ENCODE data around the gene TRPM3. TPM values are rescaled to one million over a fixed set of nuclear protein-coding genes. Genes with fewer than 3 reads are reported as not detected.

TRPM3 gene
- total and polyA plus RNA-seq, 9 of the 15 experiments (the other 6 are each of a cell fraction or from before 2014, with no cell fraction given), result 0.04 TPM; not detected in 8

- Histone ChIP-seq H3K9ac (ENCODE audit: insufficient read depth in 1 of 2, low read depth in 2 of 2, low read length in 2 of 2) (no peak overlapping the region), H3K36me3 (ENCODE audit: control insufficient read depth, insufficient read depth, low read length) (no peaks in the 10 kb centered on the region), H4K20me1 (replicated peaks; ENCODE audit: control insufficient read depth, insufficient read depth, low read length) (no peaks in the 10 kb centered on the region), H3K4me2 (ENCODE audit: insufficient read depth, low read length) (no peak overlapping the region), H3K79me2 (ENCODE audit: control insufficient read depth, insufficient read depth, low read length) (no peaks in the 10 kb centered on the region), H3K27me3 (ENCODE audit: control insufficient read depth in 2 of 2, insufficient read depth in 2 of 2, low read length in 2 of 2) (no peaks in the 10 kb centered on the region), H3K9me1 (ENCODE audit: control insufficient read depth, insufficient read depth, low read length) (no peaks in the 10 kb centered on the region), H3K9me3 (replicated peaks; ENCODE audit: control insufficient read depth, insufficient read depth, low read depth, low read length) (no peaks in the 10 kb centered on the region), H2AFZ (ENCODE audit: low read depth, low read length) (no peak overlapping the region), H3K27ac (ENCODE audit: extremely low read depth, low read depth, low read length) (no peak overlapping the region), H3K4me3 (no peak overlapping the region), H3K4me1 (replicated peaks in 1 of 2; ENCODE audit: control insufficient read depth in 2 of 2, insufficient read depth in 2 of 2, low read length in 2 of 2) (no peaks in the 10 kb centered on the region)
- DNase-seq (ENCODE audit: extremely low read depth in 1 of 4, low spot score in 3 of 4), result no peak
- WGBS (ENCODE audit: insufficient coverage, low coverage, missing lambda C conversion rate), result 0% methylated on average over 3 of the region's 3 CpGs
- intact Hi-C loops (cut with micrococcal nuclease), result no loop called here
- POLR2A ChIA-PET, result no interaction called here
- ATAC-seq, result no peak
- no TSS peak for BruUV-seq (replicated peaks)
- CTCF ChIA-PET (ENCODE audit: low intra/inter-chr PET ratio), result no interaction called here
- FAIRE-seq, result no peak
- TF ChIP-seq LEF1 (IDR thresholded peaks at IDR 0.05), result no peak
- no peak for TF ChIP-seq AFF4 (CRISPR knock-in tag; IDR thresholded peaks at IDR 0.05)
- TF ChIP-seq MTA1 (IDR thresholded peaks at IDR 0.05; ENCODE audit: borderline replicate concordance), result no peak
- no peak for TF ChIP-seq SMC3 (conservative IDR thresholded peaks at IDR 0.05; ENCODE audit: insufficient read depth, low read depth, low read length)
- TF ChIP-seq RFX5 (IDR thresholded peaks at IDR 0.05; ENCODE audit: low read depth, low read length), result no peak
- no peak for TF ChIP-seq SMARCB1 (IDR thresholded peaks at IDR 0.05; ENCODE audit: insufficient read length, low read depth)
- no peak for TF ChIP-seq ZNF717 (CRISPR knock-in tag; IDR thresholded peaks at IDR 0.05)
- TF ChIP-seq ZNF512 (tag; IDR thresholded peaks at IDR 0.05), result no peak
- no peak for TF ChIP-seq OTX1 (CRISPR knock-in tag; IDR thresholded peaks at IDR 0.05)
- TF ChIP-seq CBX2 (IDR thresholded peaks at IDR 0.05; ENCODE audit: insufficient read depth, low read length, poor library complexity, severe bottlenecking), result no peak
- TF ChIP-seq MTA2 (IDR thresholded peaks at IDR 0.05; ENCODE audit: low read depth), result no peak
- no peak for TF ChIP-seq FIP1L1 (IDR thresholded peaks at IDR 0.05; ENCODE audit: low read depth, low read length, poor library complexity, severe bottlenecking)
- no peak for TF ChIP-seq ZNF263 (CRISPR knock-in tag; IDR thresholded peaks at IDR 0.05; ENCODE audit: borderline replicate concordance)
- TF ChIP-seq E2F6 (IDR thresholded peaks at IDR 0.05; ENCODE audit: borderline replicate concordance in 1 of 2, extremely low read depth in 1 of 2, insufficient read depth in 1 of 2, insufficient read length in 1 of 2, low read depth in 1 of 2, low read length in 1 of 2, poor library complexity in 1 of 2, severe bottlenecking in 1 of 2), result no peak
- no peak for TF ChIP-seq CHCHD3 (CRISPR knock-in tag; IDR thresholded peaks at IDR 0.05)
- no peak for TF ChIP-seq ZNF316 (IDR thresholded peaks at IDR 0.05)
- TF ChIP-seq KLF10 (CRISPR knock-in tag; IDR thresholded peaks at IDR 0.05), result no peak
- in situ Hi-C loops (cut with MboI), result no loop called here
These were observed 294.9 kb downstream of the TRPM3 start for GRCh38 chr9:70826562-70826961.

Measured in K562 (cell line).